Neural cell (in vitro differentiated cells): ENCODE data around the gene GAB2.
"Not testable (repeated sequence)": the region's sequence is repeated elsewhere in the genome, so short reads cannot be mapped to it uniquely, and the experiment has no call there.

Experiments
- CTCF ChIP-seq: fragments of 450-650 bp; IDR thresholded peaks from 2 replicates; pipeline ENCODE4 v1.5.1; 2014; ENCODE audit warnings: antibody characterized with exemption, mild to moderate bottlenecking, moderate library complexity; ENCODE audit not compliant: poor library complexity, severe bottlenecking
- EP300 ChIP-seq: fragments of 450-650 bp; conservative IDR thresholded peaks from 2 replicates; pipeline ENCODE4 v1.6.1; 2014; ENCODE audit warnings: antibody characterized with exemption, mild to moderate bottlenecking, moderate library complexity; ENCODE audit not compliant: poor library complexity, severe bottlenecking
- EZH2 ChIP-seq: fragments of 200-600, 300-800 bp; shearing (Covaris generic), sonication (generic); IDR thresholded peaks from 2 replicates; pipeline ENCODE4 v1.6.1; 2014; ENCODE audit warnings: antibody characterized with exemption, low read length, borderline replicate concordance, mild to moderate bottlenecking; ENCODE audit not compliant: insufficient read depth, poor library complexity, severe bottlenecking
- MXI1 ChIP-seq: fragments of 450-650 bp; conservative IDR thresholded peaks from 2 replicates; pipeline ENCODE4 v1.6.1; 2014; ENCODE audit warnings: antibody characterized with exemption, mild to moderate bottlenecking; ENCODE audit not compliant: poor library complexity, severe bottlenecking
- POLR2AphosphoS5 ChIP-seq: IDR thresholded peaks from 2 replicates; pipeline ENCODE4 v1.6.1; 2012
- RAD21 ChIP-seq: fragments of 450-650 bp; conservative IDR thresholded peaks from 2 replicates; pipeline ENCODE4 v1.6.1; 2014; ENCODE audit warnings: antibody characterized with exemption, mild to moderate bottlenecking, moderate library complexity
- REST ChIP-seq: IDR thresholded peaks from 2 replicates; pipeline ENCODE4 v1.6.1; 2012; ENCODE audit warnings: borderline replicate concordance
- SMC3 ChIP-seq: fragments of 450-650 bp; conservative IDR thresholded peaks from 2 replicates; pipeline ENCODE4 v1.6.1; 2014; ENCODE audit warnings: antibody characterized with exemption, mild to moderate bottlenecking, moderate library complexity; ENCODE audit not compliant: poor library complexity
- TAF1 ChIP-seq: IDR thresholded peaks from 2 replicates; pipeline ENCODE4 v1.6.1; 2012; ENCODE audit warnings: low read depth

GRCh38 chr11:78357924-78358323, 59.7 kb downstream of the GAB2 start:
- not testable (repeated sequence) for TF ChIP-seq CTCF, EZH2, REST, RAD21, POLR2AphosphoS5, SMC3, TAF1, EP300, MXI1
